G401.6 (cell line): Measurements from ENCODE around the gene RFC3.
"Not testable (repeated sequence)": the region's sequence is repeated elsewhere in the genome, so short reads cannot be mapped to it uniquely, and the experiment has no call there.

Source experiments
- FAIRE-seq: peaks from 2 replicates; lab custom pipeline; 2012; peaks lifted over from hg19 to GRCh38; lab: Jason Lieb, UNC

RFC3 gene

GRCh38 chr13:33817901-33818706 lies at the start of gene RFC3:
TSS of gene RFC3 (plus strand) at chr13:33818149. CDS start at chr13:33818179, 30 bp downstream.
- FAIRE-seq = peak; percentile 97

- peak; percentile 3 for FAIRE-seq
Observed at GRCh38 chr13:33771296-33771695, 46.7 kb upstream of the RFC3 start.

GRCh38 chr13:33773790-33774462 lies 44.0 kb upstream of the RFC3 start:
- FAIRE-seq = no peak

- no peak for FAIRE-seq
Observed at GRCh38 chr13:33775339-33776108, 42.4 kb upstream of the RFC3 start.

GRCh38 chr13:33776239-33776881 lies 41.6 kb upstream of the RFC3 start:
- no peak for FAIRE-seq

- no peak for FAIRE-seq
Observed at GRCh38 chr13:33782631-33783030, 35.3 kb upstream of the RFC3 start.

- not testable (repeated sequence) for FAIRE-seq
Observed at GRCh38 chr13:33783212-33783611, 34.7 kb upstream of the RFC3 start.

GRCh38 chr13:33784738-33785137 lies 33.2 kb upstream of the RFC3 start:
- FAIRE-seq = no peak

GRCh38 chr13:33785384-33785783 lies 32.6 kb upstream of the RFC3 start:
- FAIRE-seq = no peak

GRCh38 chr13:33787051-33787591 lies 30.8 kb upstream of the RFC3 start:
- FAIRE-seq = no peak

- FAIRE-seq = no peak
Observed at GRCh38 chr13:33789066-33789606, 28.8 kb upstream of the RFC3 start.

GRCh38 chr13:33789739-33790138 lies 28.2 kb upstream of the RFC3 start:
- FAIRE-seq = no peak

GRCh38 chr13:33793726-33794125 lies 24.2 kb upstream of the RFC3 start:
- FAIRE-seq = no peak

- FAIRE-seq = no peak
Observed at GRCh38 chr13:33794576-33794975, 23.4 kb upstream of the RFC3 start.

GRCh38 chr13:33796095-33796494 lies 21.9 kb upstream of the RFC3 start:
- no peak for FAIRE-seq

GRCh38 chr13:33797622-33798021 lies 20.3 kb upstream of the RFC3 start:
- FAIRE-seq = no peak

- no peak for FAIRE-seq
Observed at GRCh38 chr13:33798023-33798422, 19.9 kb upstream of the RFC3 start.

- peak; percentile 93 for FAIRE-seq
Observed at GRCh38 chr13:33799950-33800592, 17.9 kb upstream of the RFC3 start.

GRCh38 chr13:33800646-33801186 lies 17.2 kb upstream of the RFC3 start:
- FAIRE-seq = no peak

- no peak for FAIRE-seq
Observed at GRCh38 chr13:33806470-33807248, 11.3 kb upstream of the RFC3 start.
